ENCODE data around the gene SEC61A2. TPM values are rescaled to one million over a fixed set of nuclear protein-coding genes. Genes with fewer than 3 reads are reported as not detected.

The SEC61A2 gene
- total RNA-seq, 1 experiment from 2014 or later, result 11.4 TPM

- no peak overlapping the region for H3K27ac Mint-ChIP-seq (ENCODE audit: low read depth, unreplicated experiment)
- H3K36me3 Mint-ChIP-seq (ENCODE audit: insufficient read depth, unreplicated experiment), result peaks cover 60% of the 10 kb centered on the region
- TF ChIP-seq, protein P1, sequence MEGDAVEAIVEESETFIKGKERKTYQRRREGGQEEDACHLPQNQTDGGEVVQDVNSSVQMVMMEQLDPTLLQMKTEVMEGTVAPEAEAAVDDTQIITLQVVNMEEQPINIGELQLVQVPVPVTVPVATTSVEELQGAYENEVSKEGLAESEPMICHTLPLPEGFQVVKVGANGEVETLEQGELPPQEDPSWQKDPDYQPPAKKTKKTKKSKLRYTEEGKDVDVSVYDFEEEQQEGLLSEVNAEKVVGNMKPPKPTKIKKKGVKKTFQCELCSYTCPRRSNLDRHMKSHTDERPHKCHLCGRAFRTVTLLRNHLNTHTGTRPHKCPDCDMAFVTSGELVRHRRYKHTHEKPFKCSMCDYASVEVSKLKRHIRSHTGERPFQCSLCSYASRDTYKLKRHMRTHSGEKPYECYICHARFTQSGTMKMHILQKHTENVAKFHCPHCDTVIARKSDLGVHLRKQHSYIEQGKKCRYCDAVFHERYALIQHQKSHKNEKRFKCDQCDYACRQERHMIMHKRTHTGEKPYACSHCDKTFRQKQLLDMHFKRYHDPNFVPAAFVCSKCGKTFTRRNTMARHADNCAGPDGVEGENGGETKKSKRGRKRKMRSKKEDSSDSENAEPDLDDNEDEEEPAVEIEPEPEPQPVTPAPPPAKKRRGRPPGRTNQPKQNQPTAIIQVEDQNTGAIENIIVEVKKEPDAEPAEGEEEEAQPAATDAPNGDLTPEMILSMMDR (IDR thresholded peaks at IDR 0.05; ENCODE audit: unreplicated experiment), result no peak
- no peak overlapping the region for H3K4me3 Mint-ChIP-seq (ENCODE audit: unreplicated experiment)
- DNase-seq (ENCODE audit: unreplicated experiment), result no peak
- ChIA-PET CTCF (no interaction called here), POLR2A (interaction anchor here (1.1 kb wide), 1 partner anchor 9 kb away, joined by 6 read pairs; no protein-coding TSS in a partner anchor)
- intact Hi-C loops (cut with micrococcal nuclease), result no loop called here
- H3K4me1 Mint-ChIP-seq (ENCODE audit: insufficient read depth, unreplicated experiment), result peaks cover 18% of the 10 kb centered on the region
- H3K27me3 Mint-ChIP-seq (ENCODE audit: insufficient read depth, unreplicated experiment), result no peaks in the 10 kb centered on the region
- no TSS peak for BruUV-seq (replicated peaks)
- H3K9me3 Mint-ChIP-seq (ENCODE audit: unreplicated experiment), result no peaks in the 10 kb centered on the region
Observed at GRCh38 chr10:12189426-12189825, 59.9 kb downstream of the SEC61A2 start.

DNA sequence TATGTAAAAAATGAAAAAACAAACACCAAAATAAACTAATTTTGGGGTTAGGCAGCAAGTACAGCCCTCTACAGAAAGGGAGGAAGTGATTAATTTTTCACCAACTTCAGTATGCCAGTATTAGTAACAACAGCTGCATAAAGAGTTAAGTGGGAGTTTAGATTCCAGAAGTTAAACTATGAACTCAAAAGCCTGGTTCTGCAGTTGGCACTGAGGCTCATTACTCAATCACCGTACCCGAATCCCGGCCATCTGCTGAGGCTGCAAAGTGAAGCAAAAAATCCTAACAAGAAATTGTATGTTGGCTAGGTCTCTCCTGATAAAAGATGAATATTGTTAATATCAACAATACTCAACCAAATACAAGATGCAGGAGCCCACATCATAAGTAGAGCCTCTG lies 62.2 kb downstream of the SEC61A2 start:
- H3K4me1 Mint-ChIP-seq (ENCODE audit: insufficient read depth, unreplicated experiment), result peaks cover 22% of the 10 kb centered on the region
- H3K4me3 Mint-ChIP-seq (ENCODE audit: unreplicated experiment), result no peak overlapping the region
- no peak overlapping the region for H3K27ac Mint-ChIP-seq (ENCODE audit: low read depth, unreplicated experiment)
- ChIA-PET POLR2A (interaction anchor here (0.7 kb wide), 1 partner anchor 12 kb away, joined by 3 read pairs; no protein-coding TSS in a partner anchor), CTCF (no interaction called here)
- peak; percentile 18 for DNase-seq (ENCODE audit: unreplicated experiment)
- intact Hi-C loops (cut with micrococcal nuclease), result loop anchor here (10.0 kb wide), 1 partner anchor 407 kb away; no protein-coding TSS in a partner anchor
- BruUV-seq (replicated peaks), result no TSS peak
- H3K36me3 Mint-ChIP-seq (ENCODE audit: insufficient read depth, unreplicated experiment), result peaks cover 37% of the 10 kb centered on the region
- H3K27me3 Mint-ChIP-seq (ENCODE audit: insufficient read depth, unreplicated experiment), result no peaks in the 10 kb centered on the region
- H3K9me3 Mint-ChIP-seq (ENCODE audit: unreplicated experiment), result no peaks in the 10 kb centered on the region
- TF ChIP-seq, protein P1 (IDR thresholded peaks at IDR 0.05; ENCODE audit: unreplicated experiment), result no peak

GRCh38 chr10:12193193-12193592 lies 63.7 kb downstream of the SEC61A2 start:
- TF ChIP-seq, protein P1 (IDR thresholded peaks at IDR 0.05; ENCODE audit: unreplicated experiment), result no peak
- Mint-ChIP-seq H3K36me3 (ENCODE audit: insufficient read depth, unreplicated experiment) (peaks cover 22% of the 10 kb centered on the region), H3K4me3 (ENCODE audit: unreplicated experiment) (no peak overlapping the region), H3K4me1 (ENCODE audit: insufficient read depth, unreplicated experiment) (peaks cover 24% of the 10 kb centered on the region), H3K27ac (ENCODE audit: low read depth, unreplicated experiment) (no peak overlapping the region), H3K27me3 (ENCODE audit: insufficient read depth, unreplicated experiment) (no peaks in the 10 kb centered on the region), H3K9me3 (ENCODE audit: unreplicated experiment) (no peaks in the 10 kb centered on the region)
- intact Hi-C loops (cut with micrococcal nuclease), result loop anchor here (10.0 kb wide), 1 partner anchor 408 kb away; no protein-coding TSS in a partner anchor
- ChIA-PET CTCF (interaction anchor here (0.6 to 0.7 kb wide), 5 partner anchors 9 to 833 kb away, joined by 3 to 4 read pairs (median 3); no protein-coding TSS in a partner anchor), POLR2A (interaction anchor here (0.6 to 4.5 kb wide), 6 partner anchors 9 to 516 kb away, joined by 3 to 25 read pairs (median 3); no protein-coding TSS in a partner anchor)
- BruUV-seq (replicated peaks), result no TSS peak
- DNase-seq (ENCODE audit: unreplicated experiment), result peak; percentile 65

- intact Hi-C loops (cut with micrococcal nuclease), result loop anchor here (10.0 kb wide), 1 partner anchor 410 kb away; no protein-coding TSS in a partner anchor
- H3K36me3 Mint-ChIP-seq (ENCODE audit: insufficient read depth, unreplicated experiment), result peaks cover 21% of the 10 kb centered on the region
- CTCF ChIA-PET, result interaction anchor here (0.6 to 1.4 kb wide), 2 partner anchors 60 to 905 kb away, joined by 3 to 4 read pairs; partner anchors contain the start of gene OPTN
Observed at GRCh38 chr10:12194752-12195271, 65.3 kb downstream of the SEC61A2 start.

More at GRCh38 chr10:12194752-12195271, 65.3 kb downstream of the SEC61A2 start:
- H3K27me3 Mint-ChIP-seq (ENCODE audit: insufficient read depth, unreplicated experiment), result no peaks in the 10 kb centered on the region
- H3K4me3 Mint-ChIP-seq (ENCODE audit: unreplicated experiment), result peak overlapping the region; percentile 99
- no TSS peak for BruUV-seq (replicated peaks)
- no peaks in the 10 kb centered on the region for H3K9me3 Mint-ChIP-seq (ENCODE audit: unreplicated experiment)
- peak overlapping the region; percentile 99 for H3K27ac Mint-ChIP-seq (ENCODE audit: low read depth, unreplicated experiment)
- H3K4me1 Mint-ChIP-seq (ENCODE audit: insufficient read depth, unreplicated experiment), result peaks cover 24% of the 10 kb centered on the region
- POLR2A ChIA-PET, result interaction anchor here (0.7 to 4.5 kb wide), 14 partner anchors 8 to 1392 kb away, joined by 3 to 32 read pairs (median 4); partner anchors contain the start of genes OPTN, PRPF18 and UPF2
- TF ChIP-seq, protein P1 (IDR thresholded peaks at IDR 0.05; ENCODE audit: unreplicated experiment), result no peak
- DNase-seq (ENCODE audit: unreplicated experiment), result peak; percentile 56
